ENCODE measurements around the gene OR2H1.

The OR2H1 gene

DNA sequence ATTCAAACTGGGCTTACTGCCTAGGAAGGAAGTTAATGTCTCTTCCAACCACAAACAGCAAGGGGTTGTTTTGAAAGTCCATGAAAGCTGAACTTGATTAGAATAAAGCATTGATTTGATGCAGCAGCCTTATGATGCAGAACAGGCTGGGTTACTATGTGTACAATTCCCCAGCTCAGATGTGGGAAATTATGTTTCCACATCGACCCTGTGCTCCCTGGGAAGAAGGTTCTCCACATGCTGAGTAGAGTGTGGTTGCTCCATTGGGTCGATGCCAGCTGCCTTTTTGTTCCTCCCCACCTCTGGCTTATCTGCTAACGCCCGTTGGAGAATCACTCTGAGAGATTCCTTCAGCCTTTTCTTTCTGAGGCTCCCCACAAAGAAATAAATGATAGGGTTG, 29.6 kb downstream of the OR2H1 start:
- Histone ChIP-seq H2BK15ac (ENCODE audit: low read length) (no peak overlapping the region), H3K36me3 (replicated peaks in 1 of 2; ENCODE audit: control insufficient read depth in 2 of 2, insufficient read depth in 2 of 2, low read length in 2 of 2) (no peaks in the 10 kb centered on the region), H4K91ac (ENCODE audit: low read depth, low read length, poor library complexity) (no peak overlapping the region), H3K9me3 (replicated peaks in 1 of 2; ENCODE audit: control insufficient read depth in 2 of 2, insufficient read depth in 1 of 2, low read depth in 1 of 2, low read length in 2 of 2) (peaks cover 0 to 1% of the 10 kb centered on the region in 2 donors), H3K18ac (ENCODE audit: low read length) (no peak overlapping the region), H3K4me1 (ENCODE audit: control insufficient read depth in 2 of 2, insufficient read depth in 1 of 2, low read depth in 1 of 2, low read length in 2 of 2) (no peaks in the 10 kb centered on the region), H2AK5ac (ENCODE audit: low read depth, low read length) (no peak overlapping the region), H2BK120ac (ENCODE audit: low read depth, low read length) (no peak overlapping the region), H3K27me3 (ENCODE audit: control insufficient read depth in 3 of 3, insufficient read depth in 3 of 3, low read depth in 1 of 3, low read length in 3 of 3) (no peaks in the 10 kb centered on the region), H2BK5ac (ENCODE audit: low read length) (no peak overlapping the region), H3K23ac (ENCODE audit: low read depth, low read length, poor library complexity) (no peak overlapping the region), H3K14ac (ENCODE audit: low read length) (no peak overlapping the region), H3K27ac (replicated peaks; ENCODE audit: low read length) (no peak overlapping the region), H2AFZ (ENCODE audit: low read length) (no peak overlapping the region), H4K8ac (ENCODE audit: low read depth, low read length) (no peak overlapping the region), H3K9ac (ENCODE audit: low read depth, low read length, poor library complexity) (no peak overlapping the region), H3K4me2 (ENCODE audit: insufficient read depth, low read length, poor library complexity, severe bottlenecking) (no peak overlapping the region), H3K4ac (ENCODE audit: low read length) (no peak overlapping the region), H3K4me3 (ENCODE audit: low read length in 2 of 2) (no peak overlapping the region), H2BK12ac (ENCODE audit: low read length) (no peak overlapping the region), H3K79me1 (ENCODE audit: low read depth, low read length) (no peaks in the 10 kb centered on the region)
- DNase-seq (ENCODE audit: low spot score): no peak
- WGBS, 2 donors (ENCODE audit: extremely low coverage in 2 of 2, insufficient read length in 2 of 2, insufficient replicate concordance in 1 of 2): no CpG with 5 or more reads among the region's 4 CpGs

DNA sequence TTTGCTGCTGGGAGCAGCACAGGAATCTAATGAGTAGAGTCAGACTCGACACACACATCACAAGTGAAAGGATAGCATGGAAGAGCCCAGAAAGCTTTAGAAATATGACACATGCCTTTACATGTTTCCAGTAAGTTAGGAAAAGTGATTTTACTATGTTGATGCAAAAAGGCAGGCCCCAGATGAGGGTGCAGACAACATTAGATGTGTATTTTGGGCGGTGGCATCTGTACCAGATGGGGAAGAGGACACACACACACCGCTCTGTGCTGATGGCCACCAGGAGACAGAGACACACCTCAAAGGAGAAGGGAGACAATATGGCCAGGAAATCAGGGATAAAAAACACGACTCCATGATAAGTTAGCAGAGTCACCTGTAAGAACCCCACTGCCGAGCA, 30.2 kb downstream of the OR2H1 start:
- Histone ChIP-seq H3K9ac (ENCODE audit: low read depth, low read length, poor library complexity) (no peak overlapping the region), H3K36me3 (replicated peaks in 1 of 2; ENCODE audit: control insufficient read depth in 2 of 2, insufficient read depth in 2 of 2, low read length in 2 of 2) (no peaks in the 10 kb centered on the region), H3K14ac (ENCODE audit: low read length) (no peak overlapping the region), H3K4ac (ENCODE audit: low read length) (no peak overlapping the region), H3K23ac (ENCODE audit: low read depth, low read length, poor library complexity) (no peak overlapping the region), H2BK15ac (ENCODE audit: low read length) (no peak overlapping the region), H3K79me1 (ENCODE audit: low read depth, low read length) (no peaks in the 10 kb centered on the region), H2BK120ac (ENCODE audit: low read depth, low read length) (no peak overlapping the region), H3K4me3 (ENCODE audit: low read length in 2 of 2) (no peak overlapping the region), H3K4me2 (ENCODE audit: insufficient read depth, low read length, poor library complexity, severe bottlenecking) (no peak overlapping the region), H3K9me3 (replicated peaks in 1 of 2; ENCODE audit: control insufficient read depth in 2 of 2, insufficient read depth in 1 of 2, low read depth in 1 of 2, low read length in 2 of 2) (peaks cover 0 to 1% of the 10 kb centered on the region in 2 donors), H2AK5ac (ENCODE audit: low read depth, low read length) (no peak overlapping the region), H3K4me1 (ENCODE audit: control insufficient read depth in 2 of 2, insufficient read depth in 1 of 2, low read depth in 1 of 2, low read length in 2 of 2) (no peaks in the 10 kb centered on the region), H3K27ac (replicated peaks; ENCODE audit: low read length) (no peak overlapping the region), H3K18ac (ENCODE audit: low read length) (no peak overlapping the region), H3K27me3 (ENCODE audit: control insufficient read depth in 3 of 3, insufficient read depth in 3 of 3, low read depth in 1 of 3, low read length in 3 of 3) (no peaks in the 10 kb centered on the region), H2AFZ (ENCODE audit: low read length) (no peak overlapping the region), H4K91ac (ENCODE audit: low read depth, low read length, poor library complexity) (no peak overlapping the region), H2BK5ac (ENCODE audit: low read length) (no peak overlapping the region), H4K8ac (ENCODE audit: low read depth, low read length) (no peak overlapping the region), H2BK12ac (ENCODE audit: low read length) (no peak overlapping the region)
- no CpG with 5 or more reads among the region's 5 CpGs for WGBS, 2 donors (ENCODE audit: extremely low coverage in 2 of 2, insufficient read length in 2 of 2, insufficient replicate concordance in 1 of 2)
- no peak for DNase-seq (ENCODE audit: low spot score)

DNA sequence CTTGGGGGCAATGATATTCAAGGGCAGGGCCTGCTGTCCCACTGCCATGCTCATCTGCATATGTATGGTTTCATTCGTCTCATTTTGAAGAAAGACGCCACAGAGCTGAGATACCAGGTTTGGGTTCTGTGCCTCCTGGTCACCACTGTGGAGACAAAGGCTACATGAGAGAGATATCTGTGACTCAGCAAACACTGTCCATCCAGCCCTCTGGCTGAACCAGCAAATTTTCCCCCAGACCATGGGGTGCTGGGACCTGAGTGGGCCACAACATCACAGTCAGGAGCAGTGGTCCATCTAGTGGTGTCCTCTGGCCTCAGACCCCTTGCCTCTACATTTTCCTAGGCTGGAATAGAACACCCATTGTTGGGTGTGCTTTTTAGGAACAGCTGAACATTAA, 30.7 kb downstream of the OR2H1 start, which contains the start of gene MAS1L:
TSS of gene MAS1L (minus strand) at position 297 of the 400 bp plus-strand sequence. CDS start at position 243, 54 bp downstream.
- H4K91ac ChIP-seq (ENCODE audit: low read depth, low read length, poor library complexity): no peak within 1 kb of the TSS
- no peak within 1 kb of the TSS for H3K14ac ChIP-seq (ENCODE audit: low read length)
- H3K27me3 ChIP-seq (ENCODE audit: control insufficient read depth in 3 of 3, insufficient read depth in 3 of 3, low read depth in 1 of 3, low read length in 3 of 3): no peaks in the 10 kb centered on the region
- H4K8ac ChIP-seq (ENCODE audit: low read depth, low read length): no peak within 1 kb of the TSS
- no peak within 1 kb of the TSS for H3K4ac ChIP-seq (ENCODE audit: low read length)
- no peak within 1 kb of the TSS for H2AFZ ChIP-seq (ENCODE audit: low read length)
- no peak within 1 kb of the TSS for H2BK15ac ChIP-seq (ENCODE audit: low read length)
- H3K36me3 ChIP-seq (replicated peaks in 1 of 2; ENCODE audit: control insufficient read depth in 2 of 2, insufficient read depth in 2 of 2, low read length in 2 of 2): no peaks in the 10 kb centered on the region
- H3K18ac ChIP-seq (ENCODE audit: low read length): no peak within 1 kb of the TSS
- no peak within 1 kb of the TSS for H2BK120ac ChIP-seq (ENCODE audit: low read depth, low read length)
- H3K9me3 ChIP-seq (replicated peaks in 1 of 2; ENCODE audit: control insufficient read depth in 2 of 2, insufficient read depth in 1 of 2, low read depth in 1 of 2, low read length in 2 of 2): peaks cover 0 to 1% of the 10 kb centered on the region in 2 donors
- H3K4me2 ChIP-seq (ENCODE audit: insufficient read depth, low read length, poor library complexity, severe bottlenecking): no peak within 1 kb of the TSS
- H2BK12ac ChIP-seq (ENCODE audit: low read length): no peak within 1 kb of the TSS
- no peaks in the 10 kb centered on the region for H3K4me1 ChIP-seq (ENCODE audit: control insufficient read depth in 2 of 2, insufficient read depth in 1 of 2, low read depth in 1 of 2, low read length in 2 of 2)
- H3K23ac ChIP-seq (ENCODE audit: low read depth, low read length, poor library complexity): no peak within 1 kb of the TSS
- H2BK5ac ChIP-seq (ENCODE audit: low read length): no peak within 1 kb of the TSS
- WGBS, 2 donors (ENCODE audit: extremely low coverage in 2 of 2, insufficient read length in 2 of 2, insufficient replicate concordance in 1 of 2): no CpG with 5 or more reads among the region's 2 CpGs
- H3K27ac ChIP-seq (replicated peaks; ENCODE audit: low read length): no peak within 1 kb of the TSS
- no peak within 1 kb of the TSS for H3K9ac ChIP-seq (ENCODE audit: low read depth, low read length, poor library complexity)
- no peak within 1 kb of the TSS for H3K4me3 ChIP-seq (ENCODE audit: low read length in 2 of 2)
- no peak for DNase-seq (ENCODE audit: low spot score)
- no peak within 1 kb of the TSS for H2AK5ac ChIP-seq (ENCODE audit: low read depth, low read length)
- H3K79me1 ChIP-seq (ENCODE audit: low read depth, low read length): no peaks in the 10 kb centered on the region

DNA sequence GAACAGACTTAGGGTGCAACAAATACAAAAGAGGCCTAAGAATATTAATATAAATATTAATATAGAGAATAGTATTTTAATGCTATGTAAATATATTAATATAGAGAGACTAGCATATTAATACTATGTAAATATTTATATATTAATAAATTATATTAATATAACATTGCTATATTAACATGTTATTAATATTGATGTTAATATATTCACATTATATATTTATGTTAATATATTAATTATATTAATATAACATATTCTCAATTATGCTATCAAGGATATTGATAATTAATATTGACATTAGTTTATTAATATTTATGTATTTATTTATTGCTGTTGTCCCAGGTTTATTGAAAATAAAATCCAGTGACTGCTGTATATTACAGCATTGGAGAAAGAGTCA, 31.9 kb downstream of the OR2H1 start:
- Histone ChIP-seq H3K36me3 (replicated peaks in 1 of 2; ENCODE audit: control insufficient read depth in 2 of 2, insufficient read depth in 2 of 2, low read length in 2 of 2) (no peaks in the 10 kb centered on the region), H3K9ac (ENCODE audit: low read depth, low read length, poor library complexity) (no peak overlapping the region), H2AK5ac (ENCODE audit: low read depth, low read length) (no peak overlapping the region), H3K79me1 (ENCODE audit: low read depth, low read length) (no peaks in the 10 kb centered on the region), H3K4me1 (ENCODE audit: control insufficient read depth in 2 of 2, insufficient read depth in 1 of 2, low read depth in 1 of 2, low read length in 2 of 2) (no peaks in the 10 kb centered on the region), H3K18ac (ENCODE audit: low read length) (no peak overlapping the region), H3K27me3 (ENCODE audit: control insufficient read depth in 3 of 3, insufficient read depth in 3 of 3, low read depth in 1 of 3, low read length in 3 of 3) (no peaks in the 10 kb centered on the region), H3K4me2 (ENCODE audit: insufficient read depth, low read length, poor library complexity, severe bottlenecking) (no peak overlapping the region), H4K8ac (ENCODE audit: low read depth, low read length) (no peak overlapping the region), H2BK12ac (ENCODE audit: low read length) (no peak overlapping the region), H3K14ac (ENCODE audit: low read length) (no peak overlapping the region), H3K23ac (ENCODE audit: low read depth, low read length, poor library complexity) (no peak overlapping the region), H3K9me3 (replicated peaks in 1 of 2; ENCODE audit: control insufficient read depth in 2 of 2, insufficient read depth in 1 of 2, low read depth in 1 of 2, low read length in 2 of 2) (peaks cover 0 to 1% of the 10 kb centered on the region in 2 donors), H2BK5ac (ENCODE audit: low read length) (no peak overlapping the region), H3K4ac (ENCODE audit: low read length) (no peak overlapping the region), H3K27ac (replicated peaks; ENCODE audit: low read length) (no peak overlapping the region), H2BK120ac (ENCODE audit: low read depth, low read length) (no peak overlapping the region), H2BK15ac (ENCODE audit: low read length) (no peak overlapping the region), H3K4me3 (ENCODE audit: low read length in 2 of 2) (no peak overlapping the region), H4K91ac (ENCODE audit: low read depth, low read length, poor library complexity) (no peak overlapping the region), H2AFZ (ENCODE audit: low read length) (no peak overlapping the region)
- no peak for DNase-seq (ENCODE audit: low spot score)

Data from neuronal stem cell (in vitro differentiated cells).